GM10248 (cell line): Measurements from ENCODE around the gene TMEM139.
"Not testable (repeated sequence)": the region's sequence is repeated elsewhere in the genome, so short reads cannot be mapped to it uniquely, and the experiment has no call there.

ENCODE experiments used
- CTCF ChIA-PET: fragments of 300-600 bp; sonication (Branson Sonifier 250); formaldehyde crosslinking; extraction: SDS; loops from one replicate; lab custom pipeline; 2021; ENCODE audit warnings: antibody characterized with exemption; lab: Yijun Ruan, JAX
- POLR2A ChIA-PET: fragments of 350-650 bp; sonication (Branson Sonifier 250); formaldehyde crosslinking; extraction: SDS; loops from one replicate; lab custom pipeline; 2020; ENCODE audit warnings: antibody characterized with exemption; lab: Yijun Ruan, JAX
- DNase-seq: peaks from one replicate; pipeline ENCODE4 v3.0.0; 2012; ENCODE audit errors: extremely low spot score
- TF ChIP-seq, protein P1 (sequence below): IDR thresholded peaks from 2 replicates; pipeline ENCODE4 v1.5.1; 2012; ENCODE audit warnings: mild to moderate bottlenecking, low read depth; ENCODE audit errors: extremely low read depth, missing control alignments, control extremely low read depth

The TMEM139 gene

DNA sequence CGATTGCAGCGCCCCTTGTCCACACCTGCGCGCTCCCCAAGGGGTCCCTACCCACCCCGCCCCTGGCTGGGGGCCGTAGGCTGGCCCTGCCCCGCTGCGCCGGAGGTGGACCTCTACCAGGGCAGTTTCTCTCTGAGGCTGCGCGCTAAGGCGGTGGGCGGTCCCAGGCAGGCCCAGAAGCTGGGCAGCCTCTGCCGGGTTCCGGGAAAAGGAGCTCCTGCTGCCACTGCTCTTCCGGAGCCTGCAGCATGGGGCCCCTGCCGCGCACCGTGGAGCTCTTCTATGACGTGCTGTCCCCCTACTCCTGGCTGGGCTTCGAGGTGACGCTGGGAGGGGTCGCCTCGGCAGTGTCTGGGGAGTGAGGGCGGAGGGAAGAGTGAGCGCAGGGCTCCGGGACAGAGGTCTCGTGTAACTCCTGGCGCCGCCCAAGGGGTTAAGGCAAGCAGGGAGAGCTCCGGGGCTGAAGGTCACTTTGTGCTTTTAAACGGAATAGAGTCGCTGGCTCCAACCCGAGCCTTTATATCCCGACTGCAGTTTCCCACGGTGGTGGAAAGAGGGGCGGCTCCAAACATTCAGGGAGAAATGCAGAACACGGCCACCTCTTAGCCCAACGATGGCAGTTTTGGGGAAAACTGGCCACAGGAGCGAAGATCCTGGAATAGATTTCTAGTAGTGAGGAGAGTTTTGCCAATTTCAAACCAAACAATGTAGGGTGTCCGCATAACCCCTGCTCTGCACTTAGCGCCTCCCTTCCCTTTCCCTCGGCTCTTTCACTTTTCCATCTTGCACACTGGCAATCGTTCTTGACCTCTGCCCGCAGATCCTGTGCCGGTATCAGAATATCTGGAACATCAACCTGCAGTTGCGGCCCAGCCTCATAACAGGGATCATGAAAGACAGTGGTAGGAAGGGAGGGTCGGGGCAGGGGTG is 21.2 kb upstream of the TMEM139 start, which contains the start of gene GSTK1:
Gene GSTK1 (plus strand): TSS at position 176 of the 930 bp plus-strand sequence. CDS start 73 bp downstream, at position 249.
- ChIA-PET CTCF (interaction anchor here (0.7 to 10.7 kb wide), 9 partner anchors 14 to 153 kb away, joined by 3 to 103 read pairs (median 5); partner anchors contain the start of gene CASP2), POLR2A (interaction anchor here (1.0 kb wide), 1 partner anchor 25 kb away, joined by 5 read pairs; the partner anchor contains the start of gene CASP2)
- DNase-seq = peak; percentile 91
- TF ChIP-seq, protein P1, sequence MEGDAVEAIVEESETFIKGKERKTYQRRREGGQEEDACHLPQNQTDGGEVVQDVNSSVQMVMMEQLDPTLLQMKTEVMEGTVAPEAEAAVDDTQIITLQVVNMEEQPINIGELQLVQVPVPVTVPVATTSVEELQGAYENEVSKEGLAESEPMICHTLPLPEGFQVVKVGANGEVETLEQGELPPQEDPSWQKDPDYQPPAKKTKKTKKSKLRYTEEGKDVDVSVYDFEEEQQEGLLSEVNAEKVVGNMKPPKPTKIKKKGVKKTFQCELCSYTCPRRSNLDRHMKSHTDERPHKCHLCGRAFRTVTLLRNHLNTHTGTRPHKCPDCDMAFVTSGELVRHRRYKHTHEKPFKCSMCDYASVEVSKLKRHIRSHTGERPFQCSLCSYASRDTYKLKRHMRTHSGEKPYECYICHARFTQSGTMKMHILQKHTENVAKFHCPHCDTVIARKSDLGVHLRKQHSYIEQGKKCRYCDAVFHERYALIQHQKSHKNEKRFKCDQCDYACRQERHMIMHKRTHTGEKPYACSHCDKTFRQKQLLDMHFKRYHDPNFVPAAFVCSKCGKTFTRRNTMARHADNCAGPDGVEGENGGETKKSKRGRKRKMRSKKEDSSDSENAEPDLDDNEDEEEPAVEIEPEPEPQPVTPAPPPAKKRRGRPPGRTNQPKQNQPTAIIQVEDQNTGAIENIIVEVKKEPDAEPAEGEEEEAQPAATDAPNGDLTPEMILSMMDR = no peak

- DNase-seq, POLR2A ChIA-PET: not testable (repeated sequence)
- CTCF ChIA-PET = interaction anchor here (0.9 to 10.7 kb wide), 6 partner anchors 14 to 72 kb away, joined by 3 to 103 read pairs (median 4); partner anchors contain the start of gene CASP2
Measured at GRCh38 chr7:143264196-143264568, 20.6 kb upstream of the TMEM139 start.

GRCh38 chr7:143265017-143265693 is 19.6 kb upstream of the TMEM139 start:
- POLR2A ChIA-PET = interaction anchor here (0.6 kb wide), 1 partner anchor 104 kb away, joined by 4 read pairs; no protein-coding TSS in a partner anchor
- DNase-seq = no peak
- TF ChIP-seq, protein P1 = no peak
- CTCF ChIA-PET = interaction anchor here (1.0 to 10.7 kb wide), 5 partner anchors 15 to 27 kb away, joined by 3 to 103 read pairs (median 5); no protein-coding TSS in a partner anchor

DNA sequence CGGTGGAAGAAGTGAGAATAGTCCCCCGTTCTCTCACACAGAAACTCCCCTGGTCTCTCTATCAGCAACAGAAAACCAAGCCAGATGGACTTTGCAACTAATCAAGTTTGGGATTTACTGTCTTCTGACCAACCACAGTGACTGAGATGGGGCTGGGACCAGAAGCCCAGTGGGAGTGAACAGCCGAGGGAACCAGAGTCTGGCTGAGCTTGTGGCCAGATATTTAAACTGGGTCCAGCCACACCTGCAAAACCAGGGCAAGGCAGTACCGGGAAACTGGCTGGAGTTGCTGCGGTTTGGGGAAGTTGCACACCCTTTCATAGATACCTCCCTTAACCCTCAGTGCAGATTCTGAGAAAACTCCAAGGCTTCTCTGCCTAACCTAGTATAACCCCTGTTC is 15.5 kb upstream of the TMEM139 start:
- TF ChIP-seq, protein P1 = no peak
- ChIA-PET POLR2A (no interaction called here), CTCF (interaction anchor here (2.1 to 2.3 kb wide), 2 partner anchors 11 to 29 kb away, joined by 7 to 8 read pairs; no protein-coding TSS in a partner anchor)
- no peak for DNase-seq

DNA sequence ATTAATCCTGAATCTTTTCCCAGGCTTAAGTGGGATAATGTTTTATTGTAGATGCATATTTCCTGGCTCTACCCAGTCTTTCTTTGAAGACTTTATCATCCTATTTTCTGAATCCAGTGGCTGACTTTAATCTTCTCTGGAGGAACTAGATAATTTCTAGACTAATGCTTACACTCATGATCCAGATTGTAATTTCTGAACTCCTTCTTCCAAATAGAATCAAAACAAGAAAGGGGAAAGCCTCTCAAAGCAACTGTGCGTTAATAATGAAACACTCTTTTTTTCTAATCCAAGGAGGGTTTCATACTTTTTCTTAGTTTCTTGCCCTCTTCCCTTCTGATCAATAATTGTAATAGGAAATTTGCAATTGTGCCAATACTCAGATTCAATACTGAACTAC is 13.5 kb upstream of the TMEM139 start:
- CTCF ChIA-PET = interaction anchor here (1.8 to 2.1 kb wide), 2 partner anchors 9 to 31 kb away, joined by 8 read pairs; no protein-coding TSS in a partner anchor
- POLR2A ChIA-PET = no interaction called here

DNA sequence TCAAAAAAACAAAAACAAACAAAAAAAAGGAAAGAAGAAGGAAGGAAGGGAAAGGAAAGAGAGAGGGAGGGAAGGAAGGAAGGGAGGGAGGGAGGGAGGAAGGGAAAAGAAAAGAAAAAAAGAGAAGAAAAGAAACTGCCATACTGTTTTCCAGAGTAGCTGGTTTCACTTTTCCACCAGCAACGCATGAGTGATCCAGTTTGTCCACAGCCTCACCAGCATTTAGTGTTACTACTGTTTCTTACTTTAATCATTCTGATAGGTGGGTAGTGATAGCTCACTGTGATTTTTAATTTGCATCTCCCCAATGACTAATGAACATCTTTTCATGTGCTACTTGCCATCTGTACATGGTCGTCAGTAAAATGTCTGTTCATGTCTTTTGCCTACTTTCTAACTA is 11.9 kb upstream of the TMEM139 start:
- TF ChIP-seq, protein P1 = no peak
- ChIA-PET CTCF (interaction anchor here (0.9 to 1.8 kb wide), 4 partner anchors 11 to 32 kb away, joined by 3 to 8 read pairs (median 4); partner anchors contain the start of gene CASP2), POLR2A (no interaction called here)
- no peak for DNase-seq

More for the DNA sequence above, 13.5 kb upstream of the TMEM139 start:
- TF ChIP-seq, protein P1 = no peak
- no peak for DNase-seq
